ENCODE results near the gene TCF7L1. TPM values are rescaled to one million over a fixed set of nuclear protein-coding genes. Genes with fewer than 3 reads are reported as not detected.

TCF7L1 gene
- total and polyA plus RNA-seq, 2 of the 13 experiments (the other 11 are each of a cell fraction or from before 2014, with no cell fraction given), result 0.04 to 0.15 TPM

GRCh38 chr2:85324639-85325465 is 191.7 kb downstream of the TCF7L1 start (continued):
- no peak for TF ChIP-seq NPAS2 (CRISPR knock-in tag; IDR thresholded peaks at IDR 0.05; ENCODE audit: borderline replicate concordance)
- TF ChIP-seq, protein P1, sequence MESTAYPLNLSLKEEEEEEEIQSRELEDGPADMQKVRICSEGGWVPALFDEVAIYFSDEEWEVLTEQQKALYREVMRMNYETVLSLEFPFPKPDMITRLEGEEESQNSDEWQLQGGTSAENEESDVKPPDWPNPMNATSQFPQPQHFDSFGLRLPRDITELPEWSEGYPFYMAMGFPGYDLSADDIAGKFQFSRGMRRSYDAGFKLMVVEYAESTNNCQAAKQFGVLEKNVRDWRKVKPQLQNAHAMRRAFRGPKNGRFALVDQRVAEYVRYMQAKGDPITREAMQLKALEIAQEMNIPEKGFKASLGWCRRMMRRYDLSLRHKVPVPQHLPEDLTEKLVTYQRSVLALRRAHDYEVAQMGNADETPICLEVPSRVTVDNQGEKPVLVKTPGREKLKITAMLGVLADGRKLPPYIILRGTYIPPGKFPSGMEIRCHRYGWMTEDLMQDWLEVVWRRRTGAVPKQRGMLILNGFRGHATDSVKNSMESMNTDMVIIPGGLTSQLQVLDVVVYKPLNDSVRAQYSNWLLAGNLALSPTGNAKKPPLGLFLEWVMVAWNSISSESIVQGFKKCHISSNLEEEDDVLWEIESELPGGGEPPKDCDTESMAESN (CRISPR knock-in tag; conservative IDR thresholded peaks at IDR 0.05), result peak; percentile 76
- TF ChIP-seq ZNF326 (CRISPR knock-in tag; IDR thresholded peaks at IDR 0.05; ENCODE audit: borderline replicate concordance), result no peak
- TF ChIP-seq MED1 (CRISPR knock-in tag; IDR thresholded peaks at IDR 0.05), result peak; percentile 91
- TF ChIP-seq RBM39 (IDR thresholded peaks at IDR 0.05; ENCODE audit: low read depth, low read length, poor library complexity, severe bottlenecking), result no peak
- TF ChIP-seq ZNF670 (CRISPR knock-in tag; IDR thresholded peaks at IDR 0.05; ENCODE audit: borderline replicate concordance), result no peak
- no peak for TF ChIP-seq ZNF83 (CRISPR knock-in tag; IDR thresholded peaks at IDR 0.05; ENCODE audit: borderline replicate concordance)
- no peak for TF ChIP-seq XBP1 (CRISPR knock-in tag; IDR thresholded peaks at IDR 0.05)
- TF ChIP-seq DZIP1 (CRISPR knock-in tag; IDR thresholded peaks at IDR 0.05), result no peak
- TF ChIP-seq ZNF276 (CRISPR knock-in tag; IDR thresholded peaks at IDR 0.05; ENCODE audit: low read depth), result no peak
- no peak for TF ChIP-seq ZFP82 (CRISPR knock-in tag; IDR thresholded peaks at IDR 0.05; ENCODE audit: borderline replicate concordance)
- TF ChIP-seq, protein P2, sequence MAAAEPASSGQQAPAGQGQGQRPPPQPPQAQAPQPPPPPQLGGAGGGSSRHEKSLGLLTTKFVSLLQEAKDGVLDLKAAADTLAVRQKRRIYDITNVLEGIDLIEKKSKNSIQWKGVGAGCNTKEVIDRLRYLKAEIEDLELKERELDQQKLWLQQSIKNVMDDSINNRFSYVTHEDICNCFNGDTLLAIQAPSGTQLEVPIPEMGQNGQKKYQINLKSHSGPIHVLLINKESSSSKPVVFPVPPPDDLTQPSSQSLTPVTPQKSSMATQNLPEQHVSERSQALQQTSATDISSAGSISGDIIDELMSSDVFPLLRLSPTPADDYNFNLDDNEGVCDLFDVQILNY (CRISPR knock-in tag; conservative IDR thresholded peaks at IDR 0.05), result no peak
- peak; percentile 59 for TF ChIP-seq AHDC1 (CRISPR knock-in tag; IDR thresholded peaks at IDR 0.05; ENCODE audit: borderline replicate concordance)

Measured in HepG2 (cell line).